Measurements from ENCODE around the gene MGRN1.

MGRN1 gene

GRCh38 chr16:4624015-4624826, at the start of gene MGRN1:
Gene MGRN1, plus strand, starts transcription at chr16:4624826. Its CDS starts 135 bp downstream, at chr16:4624961.
- peak; percentile 99 for DNase-seq (ENCODE audit: low read depth, low spot score)

GRCh38 chr16:4574919-4575705, 49.5 kb upstream of the MGRN1 start:
- no peak for DNase-seq (ENCODE audit: low read depth, low spot score)

- no peak for DNase-seq (ENCODE audit: low read depth, low spot score)
These were observed 48.6 kb upstream of the MGRN1 start for GRCh38 chr16:4576008-4576407.

GRCh38 chr16:4578961-4579530, 45.6 kb upstream of the MGRN1 start:
- DNase-seq (ENCODE audit: low read depth, low spot score): no peak

- peak; percentile 65 for DNase-seq (ENCODE audit: low read depth, low spot score)
These were observed 44.4 kb upstream of the MGRN1 start for GRCh38 chr16:4580250-4580649.

- DNase-seq (ENCODE audit: low read depth, low spot score): no peak
These were observed 40.7 kb upstream of the MGRN1 start for GRCh38 chr16:4583906-4584305.

GRCh38 chr16:4586291-4586690, 38.3 kb upstream of the MGRN1 start:
- DNase-seq (ENCODE audit: low read depth, low spot score): no peak

- DNase-seq (ENCODE audit: low read depth, low spot score): no peak
These were observed 36.2 kb upstream of the MGRN1 start for GRCh38 chr16:4588386-4588785.

- DNase-seq (ENCODE audit: low read depth, low spot score): no peak
These were observed 35.7 kb upstream of the MGRN1 start for GRCh38 chr16:4588961-4589360.

- no peak for DNase-seq (ENCODE audit: low read depth, low spot score)
These were observed 33.4 kb upstream of the MGRN1 start for GRCh38 chr16:4591191-4591590.

GRCh38 chr16:4591706-4592470, 32.7 kb upstream of the MGRN1 start:
- no peak for DNase-seq (ENCODE audit: low read depth, low spot score)

- DNase-seq (ENCODE audit: low read depth, low spot score): no peak
These were observed 31.5 kb upstream of the MGRN1 start for GRCh38 chr16:4593086-4593485.

GRCh38 chr16:4594433-4595410, 29.9 kb upstream of the MGRN1 start:
- DNase-seq (ENCODE audit: low read depth, low spot score): no peak

- no peak for DNase-seq (ENCODE audit: low read depth, low spot score)
These were observed 27.5 kb upstream of the MGRN1 start for GRCh38 chr16:4597174-4597573.

- DNase-seq (ENCODE audit: low read depth, low spot score): no peak
These were observed 25.6 kb upstream of the MGRN1 start for GRCh38 chr16:4599037-4599436.

- DNase-seq (ENCODE audit: low read depth, low spot score): no peak
These were observed 25.1 kb upstream of the MGRN1 start for GRCh38 chr16:4599545-4599944.

GRCh38 chr16:4601036-4601863, 23.4 kb upstream of the MGRN1 start:
- DNase-seq (ENCODE audit: low read depth, low spot score): peak; percentile 61

GRCh38 chr16:4601864-4602186, 22.8 kb upstream of the MGRN1 start:
- no peak for DNase-seq (ENCODE audit: low read depth, low spot score)

- DNase-seq (ENCODE audit: low read depth, low spot score): no peak
These were observed 22.3 kb upstream of the MGRN1 start for GRCh38 chr16:4602331-4602730.

- no peak for DNase-seq (ENCODE audit: low read depth, low spot score)
These were observed 20.9 kb upstream of the MGRN1 start for GRCh38 chr16:4603624-4604170.
